Activated CD4-positive, alpha-beta T cell treated with anti-CD3 and anti-CD28 coated beads for 36 hours (primary cell): Measurements from ENCODE around the gene SOCS4. TPM values are rescaled to one million over a fixed set of nuclear protein-coding genes. Genes with fewer than 3 reads are reported as not detected.
"Not testable (repeated sequence)": the region's sequence is repeated elsewhere in the genome, so short reads cannot be mapped to it uniquely, and the experiment has no call there.

Experiments
- ATAC-seq: fragments of 200-7000 bp; cut with Tn5 transposase; one replicate; pipeline ENCODE4 v1.10.0; 2021; ENCODE audit warnings: mild to moderate bottlenecking, moderate library complexity
- CTCF ChIA-PET: fragments of 350-600 bp; sonication (Branson Sonifier 250); formaldehyde crosslinking; loops from one replicate; lab custom pipeline; 2021; ENCODE audit warnings: antibody characterized with exemption; lab: Charles Lee
- POLR2A ChIA-PET: fragments of 350-600 bp; sonication (Branson Sonifier 250); formaldehyde crosslinking; loops from one replicate; lab custom pipeline; 2021; ENCODE audit warnings: antibody characterized with exemption, inconsistent platforms; lab: Charles Lee
- DNase-seq: peaks from one replicate; pipeline ENCODE4 v3.0.0-alpha.2; 2020
- H3K27ac Mint-ChIP-seq: one replicate; pipeline ENCODE4 v1.8.0; 2021; ENCODE audit warnings: mixed read lengths
- H3K27me3 Mint-ChIP-seq: one replicate; pipeline ENCODE4 v1.8.0; 2021; ENCODE audit warnings: mixed read lengths
- H3K36me3 Mint-ChIP-seq: one replicate; pipeline ENCODE4 v1.8.0; 2021; ENCODE audit warnings: low read depth, mixed read lengths
- H3K4me1 Mint-ChIP-seq: one replicate; pipeline ENCODE4 v1.8.0; 2021; ENCODE audit warnings: mixed read lengths
- H3K4me3 Mint-ChIP-seq: one replicate; pipeline ENCODE4 v1.8.0; 2021; ENCODE audit warnings: mild to moderate bottlenecking, moderate library complexity, mixed read lengths
- H3K9me3 Mint-ChIP-seq: one replicate; pipeline ENCODE4 v1.8.0; 2021; ENCODE audit warnings: low read depth, mixed read lengths
- intact Hi-C, 2 experiments: fragments of 100-400 bp; cut with DNase I in 1 of 2; cut with micrococcal nuclease in 1 of 2; formaldehyde crosslinking; loops; one replicate each; pipeline versions ENCODE4 v1.14.2 to v1.15.1; 2022 to 2024; cut with DNase I, micrococcal nuclease
- total RNA-seq, 2 experiments: library from RNA; stranded (reverse); gene quantifications; one replicate each; pipeline ENCODE4 v1.2.3, GENCODE V29; 2021

SOCS4 gene
- total RNA-seq, 2 experiments from 2014 or later, result 18.4 to 21.3 TPM

- intact Hi-C loops, result loop anchor here in 1 of 2 experiments (2.0 to 5.0 kb wide), 2 partner anchors 246 to 554 kb away; partner anchors contain the start of genes FBXO34 and KTN1
- ATAC-seq (no peak), DNase-seq (no peak)
- peaks cover 50% of the 10 kb centered on the region for H3K4me1 Mint-ChIP-seq
- H3K27ac Mint-ChIP-seq, result peak overlapping the region; percentile 97
- H3K9me3 Mint-ChIP-seq, result no peaks in the 10 kb centered on the region
- CTCF ChIA-PET, result interaction anchor here (0.7 to 2.4 kb wide), 9 partner anchors 11 to 388 kb away, joined by 3 to 24 read pairs (median 3); partner anchors contain the start of gene MAPK1IP1L
- no peaks in the 10 kb centered on the region for H3K27me3 Mint-ChIP-seq
- H3K4me3 Mint-ChIP-seq, result peak overlapping the region; percentile 95
- POLR2A ChIA-PET, result interaction anchor here (0.8 to 3.9 kb wide), 4 partner anchors 12 to 245 kb away, joined by 3 to 31 read pairs (median 4); partner anchors contain the start of genes FBXO34 and MAPK1IP1L
- peaks cover 38% of the 10 kb centered on the region for H3K36me3 Mint-ChIP-seq
Observed at GRCh38 chr14:55026441-55026792, 619 bp upstream of the SOCS4 start.

DNA sequence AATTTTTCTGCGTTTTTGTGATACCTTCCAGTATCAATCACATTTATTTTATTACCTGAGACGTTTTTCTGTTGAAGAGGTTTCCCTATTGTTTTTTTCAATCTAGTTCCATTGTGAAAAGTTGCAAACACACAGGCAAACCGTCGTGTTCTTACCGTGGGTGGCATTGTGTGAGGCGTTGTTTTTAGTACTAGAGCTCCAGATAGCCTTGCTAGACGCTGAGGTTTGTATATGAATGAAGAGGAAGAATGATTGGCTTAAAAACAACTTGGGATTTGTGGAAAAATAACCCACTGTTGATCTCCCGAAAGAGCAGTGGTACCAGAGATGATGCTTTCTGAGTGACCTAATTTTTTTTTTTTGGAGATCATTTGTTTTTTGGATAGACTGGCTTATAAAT is 1.0 kb downstream of the SOCS4 start:
- ChIA-PET POLR2A (interaction anchor here (1.0 to 3.9 kb wide), 3 partner anchors 10 to 24 kb away, joined by 3 to 31 read pairs (median 3); partner anchors contain the start of gene MAPK1IP1L), CTCF (interaction anchor here (0.7 to 1.0 kb wide), 3 partner anchors 31 to 126 kb away, joined by 3 to 5 read pairs (median 4); partner anchors contain the start of gene GCH1)
- no peaks in the 10 kb centered on the region for H3K27me3 Mint-ChIP-seq
- H3K4me3 Mint-ChIP-seq, result peak overlapping the region; percentile 95
- peak overlapping the region; percentile 97 for H3K27ac Mint-ChIP-seq
- intact Hi-C loops, result loop anchor here in 1 of 2 experiments (5.0 kb wide), 1 partner anchor 244 kb away; the partner anchor contains the start of gene FBXO34
- DNase-seq (no peak), ATAC-seq (no peak)
- H3K4me1 Mint-ChIP-seq, result peaks cover 45% of the 10 kb centered on the region
- H3K9me3 Mint-ChIP-seq, result no peaks in the 10 kb centered on the region
- H3K36me3 Mint-ChIP-seq, result peaks cover 28% of the 10 kb centered on the region

DNA sequence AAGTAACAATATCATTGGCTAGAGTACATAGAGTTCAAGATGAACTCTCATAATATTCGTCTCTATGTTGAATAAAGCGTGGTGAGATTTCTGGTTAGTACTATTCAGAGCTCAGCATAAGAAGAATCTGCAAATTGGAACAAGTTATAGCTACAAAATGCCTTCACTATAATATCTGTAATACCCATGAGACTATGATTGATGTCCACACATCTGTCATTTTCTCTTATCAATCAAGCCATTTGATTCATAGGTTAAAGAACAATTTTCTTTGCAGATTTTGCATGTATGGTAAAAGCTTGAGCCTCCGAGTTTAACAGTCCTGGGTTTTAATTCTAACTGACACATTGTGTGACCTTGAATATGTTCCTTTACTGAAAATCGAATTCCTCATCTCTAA is 1.4 kb downstream of the SOCS4 start:
- intact Hi-C loops, result loop anchor here in 1 of 2 experiments (5.0 kb wide), 1 partner anchor 244 kb away; the partner anchor contains the start of gene FBXO34

GRCh38 chr14:55031190-55031589 is 4.2 kb downstream of the SOCS4 start:
- Mint-ChIP-seq H3K4me3 (no peak overlapping the region), H3K4me1 (peaks cover 32% of the 10 kb centered on the region), H3K27me3 (no peaks in the 10 kb centered on the region), H3K9me3 (no peaks in the 10 kb centered on the region), H3K27ac (no peak overlapping the region), H3K36me3 (peaks cover 22% of the 10 kb centered on the region)
- DNase-seq (no peak), ATAC-seq (no peak)
- intact Hi-C loops, result no loop called here
- ChIA-PET CTCF (interaction anchor here (0.7 to 6.8 kb wide), 4 partner anchors 11 to 149 kb away, joined by 3 to 46 read pairs (median 8); partner anchors contain the start of gene MAPK1IP1L), POLR2A (no interaction called here)

More for the DNA sequence above, 1.4 kb downstream of the SOCS4 start:
- DNase-seq (no peak), ATAC-seq (no peak)
- no peaks in the 10 kb centered on the region for H3K27me3 Mint-ChIP-seq
- H3K4me3 Mint-ChIP-seq, result peak overlapping the region; percentile 95
- peaks cover 44% of the 10 kb centered on the region for H3K4me1 Mint-ChIP-seq
- H3K9me3 Mint-ChIP-seq, result no peaks in the 10 kb centered on the region
- peaks cover 25% of the 10 kb centered on the region for H3K36me3 Mint-ChIP-seq
- ChIA-PET CTCF (interaction anchor here (0.7 to 6.8 kb wide), 5 partner anchors 18 to 126 kb away, joined by 3 to 46 read pairs (median 5); partner anchors contain the start of genes GCH1 and MAPK1IP1L), POLR2A (interaction anchor here (1.0 to 3.9 kb wide), 3 partner anchors 9 to 24 kb away, joined by 3 to 31 read pairs (median 3); partner anchors contain the start of gene MAPK1IP1L)
- peak overlapping the region; percentile 97 for H3K27ac Mint-ChIP-seq

- H3K36me3 Mint-ChIP-seq, result peaks cover 38% of the 10 kb centered on the region
- H3K9me3 Mint-ChIP-seq, intact Hi-C loops, H3K4me3 Mint-ChIP-seq, H3K4me1 Mint-ChIP-seq, H3K27me3 Mint-ChIP-seq, H3K27ac Mint-ChIP-seq, ATAC-seq, DNase-seq: not testable (repeated sequence)
- POLR2A ChIA-PET, result interaction anchor here (0.7 to 1.4 kb wide), 3 partner anchors 9 to 802 kb away, joined by 3 to 5 read pairs (median 3); partner anchors contain the start of genes SOCS4 and WDHD1
- CTCF ChIA-PET, result interaction anchor here (0.6 to 2.1 kb wide), 3 partner anchors 9 to 240 kb away, joined by 3 to 4 read pairs (median 3); partner anchors contain the start of gene MAPK1IP1L
Observed at GRCh38 chr14:55037995-55038394, 11.0 kb downstream of the SOCS4 start.

DNA sequence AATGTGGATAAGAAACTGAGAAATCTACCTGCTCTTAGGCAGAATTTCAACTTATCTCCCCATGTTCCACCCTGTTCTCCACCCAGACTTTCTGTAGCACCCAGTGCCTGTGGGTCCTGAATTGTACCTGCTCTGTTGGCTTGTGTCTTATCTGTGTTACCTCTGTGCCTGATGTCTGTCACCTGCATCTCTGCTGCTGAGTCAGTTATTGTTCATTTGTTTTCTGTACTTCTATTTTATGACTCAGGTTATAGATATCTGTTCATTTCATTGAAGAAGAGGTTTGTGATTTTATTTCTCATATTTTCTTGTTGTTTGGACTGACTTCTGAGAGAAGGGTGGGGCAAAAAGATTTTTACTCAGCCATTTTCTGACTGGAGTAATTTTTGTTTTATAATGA is 11.7 kb downstream of the SOCS4 start:
- intact Hi-C loops, result no loop called here
- Mint-ChIP-seq H3K27me3 (no peaks in the 10 kb centered on the region), H3K4me3 (no peak overlapping the region), H3K4me1 (peaks cover 8% of the 10 kb centered on the region), H3K27ac (no peak overlapping the region), H3K36me3 (peaks cover 43% of the 10 kb centered on the region), H3K9me3 (no peaks in the 10 kb centered on the region)
- POLR2A ChIA-PET, result interaction anchor here (0.7 to 1.4 kb wide), 3 partner anchors 10 to 802 kb away, joined by 3 to 5 read pairs (median 3); partner anchors contain the start of genes SOCS4 and WDHD1
- CTCF ChIA-PET, result interaction anchor here (0.9 kb wide), 1 partner anchor 13 kb away, joined by 3 read pairs; the partner anchor contains the start of gene MAPK1IP1L
- no peak for DNase-seq
- peak; percentile 33 for ATAC-seq

GRCh38 chr14:55043528-55043927 is 16.5 kb downstream of the SOCS4 start:
- H3K27me3 Mint-ChIP-seq, result no peaks in the 10 kb centered on the region
- H3K36me3 Mint-ChIP-seq, result peaks cover 22% of the 10 kb centered on the region
- ATAC-seq (no peak), DNase-seq (no peak)
- CTCF ChIA-PET, result interaction anchor here (1.0 to 1.6 kb wide), 2 partner anchors 17 to 49 kb away, joined by 3 to 4 read pairs; partner anchors contain the start of genes SOCS4 and WDHD1
- H3K27ac Mint-ChIP-seq, result no peak overlapping the region
- H3K9me3 Mint-ChIP-seq, result no peaks in the 10 kb centered on the region
- POLR2A ChIA-PET, result no interaction called here
- no peak overlapping the region for H3K4me3 Mint-ChIP-seq
- peaks cover 12% of the 10 kb centered on the region for H3K4me1 Mint-ChIP-seq
- intact Hi-C loops, result no loop called here

GRCh38 chr14:55045087-55045486 is 18.1 kb downstream of the SOCS4 start:
- Mint-ChIP-seq H3K9me3 (no peaks in the 10 kb centered on the region), H3K4me3 (no peak overlapping the region), H3K27me3 (no peaks in the 10 kb centered on the region), H3K27ac (peak overlapping the region; percentile 10), H3K4me1 (peaks cover 9% of the 10 kb centered on the region), H3K36me3 (peaks cover 14% of the 10 kb centered on the region)
- DNase-seq (no peak), ATAC-seq (no peak)
- intact Hi-C loops, result no loop called here
- ChIA-PET CTCF (interaction anchor here (0.6 to 3.8 kb wide), 5 partner anchors 13 to 293 kb away, joined by 3 to 46 read pairs (median 5); partner anchors contain the start of genes SOCS4 and WDHD1), POLR2A (interaction anchor here (1.6 kb wide), 1 partner anchor 18 kb away, joined by 4 read pairs; the partner anchor contains the start of genes SOCS4 and WDHD1)

DNA sequence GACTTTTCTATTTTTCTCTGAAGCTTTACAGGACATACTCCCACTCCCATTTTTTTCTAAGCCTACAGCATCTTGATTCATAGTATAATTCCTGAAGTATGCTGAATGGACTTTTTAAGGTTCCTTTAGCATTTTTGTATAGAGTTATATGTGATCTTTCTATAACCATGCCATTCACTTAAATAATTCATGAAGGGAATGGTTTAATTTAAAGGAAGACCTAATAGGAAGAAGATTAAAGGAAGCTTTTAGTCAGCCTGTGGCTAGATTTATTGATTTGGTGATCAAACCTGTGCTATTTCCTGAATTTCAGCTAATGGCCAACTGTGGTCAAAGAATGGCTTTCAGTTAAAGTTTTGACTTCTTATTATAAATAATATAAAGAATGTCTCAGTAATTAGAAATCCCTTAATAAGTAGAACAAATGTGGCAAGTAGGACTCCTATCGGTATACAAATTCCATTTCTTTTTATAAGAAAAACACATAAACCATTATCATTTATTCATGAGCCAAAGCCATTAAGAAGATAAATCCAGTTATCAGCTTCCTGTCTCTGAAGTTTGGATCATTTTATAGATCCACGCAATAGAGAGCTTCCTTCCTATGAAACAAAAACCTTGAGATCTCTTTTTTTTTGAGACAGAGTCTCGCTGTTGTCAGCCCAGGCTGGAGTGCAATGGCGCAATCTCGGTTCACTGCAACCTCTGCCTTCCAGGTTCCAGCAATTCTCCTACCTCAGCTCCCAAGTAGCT is 20.4 kb downstream of the SOCS4 start:
- H3K4me3 Mint-ChIP-seq, result no peak overlapping the region
- no peak for ATAC-seq
- peaks cover 19% of the 10 kb centered on the region for H3K36me3 Mint-ChIP-seq
- peaks cover 16% of the 10 kb centered on the region for H3K4me1 Mint-ChIP-seq
- ChIA-PET POLR2A (interaction anchor here (0.6 kb wide), 1 partner anchor 19 kb away, joined by 3 read pairs; no protein-coding TSS in a partner anchor), CTCF (interaction anchor here (0.6 to 3.8 kb wide), 5 partner anchors 10 to 213 kb away, joined by 3 to 46 read pairs (median 4); no protein-coding TSS in a partner anchor)
- no peaks in the 10 kb centered on the region for H3K27me3 Mint-ChIP-seq
- H3K27ac Mint-ChIP-seq, result no peak overlapping the region
- DNase-seq, result no peak
- H3K9me3 Mint-ChIP-seq, result no peaks in the 10 kb centered on the region
- intact Hi-C loops, result no loop called here

DNA sequence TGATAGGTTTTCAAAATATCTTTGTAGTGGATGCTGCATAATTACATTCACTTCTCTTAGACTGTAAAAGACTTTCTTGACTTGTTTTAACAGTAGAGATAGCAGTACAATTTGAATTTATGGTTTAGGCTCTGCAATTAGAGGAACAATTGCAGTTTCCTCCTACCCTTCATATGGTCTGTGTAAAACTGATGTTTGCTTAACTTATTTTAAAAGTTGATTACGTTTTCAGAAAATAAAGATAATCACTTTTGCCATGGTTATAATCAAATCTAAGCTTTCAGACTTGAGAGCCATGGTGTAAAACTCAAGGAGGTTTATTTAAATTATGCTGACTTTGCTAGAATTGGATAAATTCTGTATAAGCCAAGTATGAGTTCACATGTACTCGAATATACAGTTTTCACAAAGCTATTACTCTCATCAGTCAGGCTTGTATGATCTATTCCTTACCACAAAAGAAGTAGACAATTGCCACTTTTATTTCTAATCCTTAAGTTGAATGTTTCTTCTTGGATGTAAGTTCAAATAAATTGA is 21.9 kb downstream of the SOCS4 start:
- POLR2A ChIA-PET, result no interaction called here
- intact Hi-C loops, result no loop called here
- no peak for DNase-seq
- Mint-ChIP-seq H3K27ac (no peak overlapping the region), H3K9me3 (no peaks in the 10 kb centered on the region), H3K4me1 (peaks cover 31% of the 10 kb centered on the region), H3K27me3 (no peaks in the 10 kb centered on the region), H3K36me3 (peaks cover 19% of the 10 kb centered on the region), H3K4me3 (no peak overlapping the region)
- CTCF ChIA-PET, result no interaction called here
- no peak for ATAC-seq
